Astrocyte (in vitro differentiated cells and primary cell): ENCODE data around the gene NUDT13.

Experiments used
- CTCF ChIP-seq: IDR thresholded peaks from 2 replicates; pipeline ENCODE4 v1.5.1; 2011; ENCODE audit warnings: low read depth, mild to moderate bottlenecking, inconsistent platforms, low read length, moderate library complexity; ENCODE audit not compliant: insufficient read depth
- EZH2 ChIP-seq: IDR thresholded peaks from 2 replicates; pipeline ENCODE4 v1.6.1; 2012; ENCODE audit warnings: mild to moderate bottlenecking, low read length, inconsistent platforms; ENCODE audit not compliant: insufficient read depth

- TF ChIP-seq CTCF (peak; percentile 7), EZH2 (no peak)
Measured at GRCh38 chr10:73168465-73168803, 58.2 kb downstream of the NUDT13 start.
